Thyroid gland (tissue), 4 donors: ENCODE measurements around the gene EXOC4.

ENCODE experiments used
- CTCF ChIP-seq, 6 experiments: fragments of 200-600 bp in 3 of 6; fragments of 450-650 bp in 3 of 6; sonication (generic) in 3 of 6; IDR thresholded peaks; one replicate each; pipeline ENCODE4 v1.5.1; 2016 to 2019; ENCODE audit warnings: antibody characterized with exemption in 6 of 6, mild to moderate bottlenecking in 2 of 6, inconsistent platforms in 1 of 6, moderate library complexity in 1 of 6
- POLR2A ChIP-seq, 2 donors: fragments of 450-650 bp; IDR thresholded peaks; one replicate each; pipeline ENCODE4 v1.6.1; 2017; ENCODE audit warnings: antibody characterized with exemption in 2 of 2, mild to moderate bottlenecking in 2 of 2, moderate library complexity in 1 of 2

- TF ChIP-seq POLR2A (IDR thresholded peaks at IDR 0.05) (no peak), CTCF (IDR thresholded peaks at IDR 0.05) (no peak)
Observed at GRCh38 chr7:133691727-133692610, 439.1 kb downstream of the EXOC4 start.
